NCI-H2081 (cell line): Measurements from ENCODE around the gene SEC14L6.
"Not testable (repeated sequence)": the region's sequence is repeated elsewhere in the genome, so short reads cannot be mapped to it uniquely, and the experiment has no call there.

Experiments used
- DNase-seq, 2 experiments: peaks; one replicate each; lab custom pipeline; 2025; lab: John Stamatoyannopoulos, UW

SEC14L6 gene

GRCh38 chr22:30546616-30547015, at the start of gene SEC14L6:
TSS of gene SEC14L6 (minus strand) at chr22:30546741. CDS start at chr22:30546682, 59 bp downstream.
- no peak for DNase-seq

GRCh38 chr22:30596199-30596598, 49.7 kb upstream of the SEC14L6 start:
- DNase-seq = no peak

GRCh38 chr22:30592360-30592713, 45.8 kb upstream of the SEC14L6 start:
- DNase-seq = not testable (repeated sequence)

GRCh38 chr22:30591588-30592359, 45.2 kb upstream of the SEC14L6 start, which contains the start of gene PES1:
TSS of gene PES1 (minus strand) at chr22:30591910. CDS start at chr22:30591833, 77 bp downstream.
- peak; percentile 93 to 97 for DNase-seq

- no peak for DNase-seq
These were observed 44.6 kb upstream of the SEC14L6 start for GRCh38 chr22:30591191-30591587.

- no peak for DNase-seq
These were observed 39.9 kb upstream of the SEC14L6 start for GRCh38 chr22:30586414-30586813.

GRCh38 chr22:30584441-30584840, 37.9 kb upstream of the SEC14L6 start:
- DNase-seq = no peak

- no peak for DNase-seq
These were observed 36.4 kb upstream of the SEC14L6 start for GRCh38 chr22:30582788-30583545.

- no peak for DNase-seq
These were observed 35.5 kb upstream of the SEC14L6 start for GRCh38 chr22:30582051-30582450.

- DNase-seq = no peak
These were observed 34.4 kb upstream of the SEC14L6 start for GRCh38 chr22:30580896-30581295.

- DNase-seq = no peak
These were observed 31.9 kb upstream of the SEC14L6 start for GRCh38 chr22:30578481-30578880.

- DNase-seq = no peak
These were observed 29.3 kb upstream of the SEC14L6 start for GRCh38 chr22:30575859-30576258.

- DNase-seq = no peak
These were observed 28.6 kb upstream of the SEC14L6 start for GRCh38 chr22:30574997-30575671.

- DNase-seq = peak in 1 of 2 experiments; percentile 2
These were observed 27.8 kb upstream of the SEC14L6 start, which contains the start of gene GAL3ST1 for GRCh38 chr22:30574095-30574981. TSS of gene GAL3ST1 (minus strand) at chr22:30574665. CDS start at chr22:30557392, 17,273 bp downstream.

GRCh38 chr22:30573594-30574094, 27.1 kb upstream of the SEC14L6 start:
- no peak for DNase-seq

GRCh38 chr22:30572840-30573593, 26.5 kb upstream of the SEC14L6 start:
- DNase-seq = no peak

- no peak for DNase-seq
These were observed 25.7 kb upstream of the SEC14L6 start for GRCh38 chr22:30572210-30572609.

GRCh38 chr22:30569674-30570202, 23.2 kb upstream of the SEC14L6 start:
- DNase-seq = no peak

GRCh38 chr22:30568137-30568805, 21.7 kb upstream of the SEC14L6 start:
- DNase-seq = no peak

- DNase-seq = not testable (repeated sequence)
These were observed 20.7 kb upstream of the SEC14L6 start for GRCh38 chr22:30567277-30567676.
